Suprapubic skin (tissue), 4 donors: Measurements from ENCODE around the gene GHDC. TPM values are rescaled to one million over a fixed set of nuclear protein-coding genes. Genes with fewer than 3 reads are reported as not detected.

Experiments
- DNase-seq, 2 donors: peaks; one replicate each; pipeline ENCODE4 v3.0.0-alpha.2; 2019; ENCODE audit warnings: low spot score in 2 of 2
- H3K27ac ChIP-seq: fragments of 200-600 bp; sonication (generic); one replicate; pipeline ENCODE4 v1.5.1; 2019
- H3K27me3 ChIP-seq: fragments of 200-600 bp; sonication (generic); one replicate; pipeline ENCODE4 v1.5.1; 2019
- H3K36me3 ChIP-seq: fragments of 200-600 bp; sonication (generic); one replicate; pipeline ENCODE4 v1.5.1; 2019
- H3K4me1 ChIP-seq: fragments of 200-600 bp; sonication (generic); one replicate; pipeline ENCODE4 v1.5.1; 2019
- H3K4me3 ChIP-seq: fragments of 200-600 bp; sonication (generic); one replicate; pipeline ENCODE4 v1.5.1; 2019; ENCODE audit warnings: mild to moderate bottlenecking
- H3K9me3 ChIP-seq: fragments of 200-600 bp; sonication (generic); one replicate; pipeline ENCODE4 v1.5.1; 2019
- EP300 ChIP-seq: sonication (generic); formaldehyde crosslinking; IDR thresholded peaks from one replicate; pipeline ENCODE4 v1.6.1; 2017; ENCODE audit warnings: antibody characterized with exemption
- POLR2A ChIP-seq, 2 donors: fragments of 450-650 bp; IDR thresholded peaks; one replicate each; pipeline ENCODE4 v1.6.1; 2017; ENCODE audit warnings: antibody characterized with exemption in 2 of 2, mild to moderate bottlenecking in 2 of 2, moderate library complexity in 2 of 2
- POLR2AphosphoS5 ChIP-seq, 3 donors: sonication (generic); formaldehyde crosslinking; IDR thresholded peaks; one replicate each; pipeline ENCODE4 v1.6.1; 2017; ENCODE audit warnings: antibody characterized with exemption in 3 of 3
- whole genome bisulfite sequencing: methylation state at CpG from one replicate; pipeline ENCODE4 v1.1.5; 2018; 5-methylcytosine and 5-hydroxymethylcytosine counted together
- total RNA-seq, 4 donors: library from RNA; depleted of rRNA; stranded (reverse); fragments of >200 nt; gene quantifications; one replicate each; pipeline ENCODE4 v1.1.0, GENCODE V29; 2016
- TF ChIP-seq, protein P1 (sequence below), 2 donors: fragments of 200-600 bp in 1 of 2; fragments of 450-650 bp in 1 of 2; sonication (generic) in 1 of 2; IDR thresholded peaks; one replicate each; pipeline ENCODE4 v1.5.1; 2016 to 2019; ENCODE audit warnings: antibody characterized with exemption in 2 of 2, mild to moderate bottlenecking in 1 of 2, moderate library complexity in 1 of 2

The GHDC gene
- total RNA-seq, 4 donors from 2014 or later = 14.6 to 22.8 (median 18.7) TPM

DNA sequence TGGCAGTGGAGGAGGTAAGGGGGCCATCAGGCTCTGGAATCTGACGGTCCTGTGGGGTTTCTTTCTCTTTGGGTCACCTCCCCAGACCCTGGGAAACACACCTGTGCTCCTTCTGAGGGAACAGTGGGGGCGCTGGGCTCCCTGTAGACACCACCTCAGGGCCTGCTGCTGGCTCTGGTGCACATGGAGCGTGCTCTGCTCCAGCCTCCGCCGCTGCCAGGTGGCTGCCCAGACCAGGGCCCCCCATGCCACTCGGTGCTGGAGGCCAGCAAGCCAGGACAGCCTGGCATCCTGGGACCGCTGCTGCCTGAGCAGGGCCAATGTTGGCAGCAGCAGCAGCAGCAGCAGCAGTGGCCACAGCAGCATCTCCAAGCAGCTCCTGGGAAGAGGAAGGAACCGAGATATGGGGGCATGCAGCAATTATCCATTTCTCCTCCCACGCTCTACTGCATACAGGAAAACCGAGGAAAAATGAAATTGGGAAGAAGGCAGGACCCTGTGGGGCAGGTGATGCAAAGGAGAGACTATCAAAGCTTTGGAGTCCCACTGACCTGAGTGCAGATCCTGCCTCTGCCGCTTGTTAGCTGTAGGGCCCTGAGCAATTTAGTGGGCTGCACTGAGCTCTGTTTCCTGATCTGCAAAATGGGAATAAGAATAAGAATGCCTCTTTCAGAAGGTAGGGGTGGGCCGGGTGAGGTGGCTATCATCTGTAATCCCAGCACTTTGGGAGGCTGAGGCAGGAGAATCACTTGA, 902 bp downstream of the GHDC start:
- H3K4me1 ChIP-seq = peaks cover 16% of the 10 kb centered on the region
- no peak for TF ChIP-seq EP300
- TF ChIP-seq, protein P1, sequence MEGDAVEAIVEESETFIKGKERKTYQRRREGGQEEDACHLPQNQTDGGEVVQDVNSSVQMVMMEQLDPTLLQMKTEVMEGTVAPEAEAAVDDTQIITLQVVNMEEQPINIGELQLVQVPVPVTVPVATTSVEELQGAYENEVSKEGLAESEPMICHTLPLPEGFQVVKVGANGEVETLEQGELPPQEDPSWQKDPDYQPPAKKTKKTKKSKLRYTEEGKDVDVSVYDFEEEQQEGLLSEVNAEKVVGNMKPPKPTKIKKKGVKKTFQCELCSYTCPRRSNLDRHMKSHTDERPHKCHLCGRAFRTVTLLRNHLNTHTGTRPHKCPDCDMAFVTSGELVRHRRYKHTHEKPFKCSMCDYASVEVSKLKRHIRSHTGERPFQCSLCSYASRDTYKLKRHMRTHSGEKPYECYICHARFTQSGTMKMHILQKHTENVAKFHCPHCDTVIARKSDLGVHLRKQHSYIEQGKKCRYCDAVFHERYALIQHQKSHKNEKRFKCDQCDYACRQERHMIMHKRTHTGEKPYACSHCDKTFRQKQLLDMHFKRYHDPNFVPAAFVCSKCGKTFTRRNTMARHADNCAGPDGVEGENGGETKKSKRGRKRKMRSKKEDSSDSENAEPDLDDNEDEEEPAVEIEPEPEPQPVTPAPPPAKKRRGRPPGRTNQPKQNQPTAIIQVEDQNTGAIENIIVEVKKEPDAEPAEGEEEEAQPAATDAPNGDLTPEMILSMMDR (IDR thresholded peaks at IDR 0.05) = no peak
- TF ChIP-seq POLR2A (IDR thresholded peaks at IDR 0.05) = no peak
- no peak for TF ChIP-seq POLR2AphosphoS5 (IDR thresholded peaks at IDR 0.05)
- H3K4me3 ChIP-seq = peak overlapping the region; percentile 76
- 65% methylated on average over 6 of the region's 12 CpGs for WGBS
- no peaks in the 10 kb centered on the region for H3K36me3 ChIP-seq
- H3K27ac ChIP-seq = no peak overlapping the region
- H3K9me3 ChIP-seq = no peaks in the 10 kb centered on the region
- H3K27me3 ChIP-seq = no peaks in the 10 kb centered on the region
- DNase-seq = no peak

DNA sequence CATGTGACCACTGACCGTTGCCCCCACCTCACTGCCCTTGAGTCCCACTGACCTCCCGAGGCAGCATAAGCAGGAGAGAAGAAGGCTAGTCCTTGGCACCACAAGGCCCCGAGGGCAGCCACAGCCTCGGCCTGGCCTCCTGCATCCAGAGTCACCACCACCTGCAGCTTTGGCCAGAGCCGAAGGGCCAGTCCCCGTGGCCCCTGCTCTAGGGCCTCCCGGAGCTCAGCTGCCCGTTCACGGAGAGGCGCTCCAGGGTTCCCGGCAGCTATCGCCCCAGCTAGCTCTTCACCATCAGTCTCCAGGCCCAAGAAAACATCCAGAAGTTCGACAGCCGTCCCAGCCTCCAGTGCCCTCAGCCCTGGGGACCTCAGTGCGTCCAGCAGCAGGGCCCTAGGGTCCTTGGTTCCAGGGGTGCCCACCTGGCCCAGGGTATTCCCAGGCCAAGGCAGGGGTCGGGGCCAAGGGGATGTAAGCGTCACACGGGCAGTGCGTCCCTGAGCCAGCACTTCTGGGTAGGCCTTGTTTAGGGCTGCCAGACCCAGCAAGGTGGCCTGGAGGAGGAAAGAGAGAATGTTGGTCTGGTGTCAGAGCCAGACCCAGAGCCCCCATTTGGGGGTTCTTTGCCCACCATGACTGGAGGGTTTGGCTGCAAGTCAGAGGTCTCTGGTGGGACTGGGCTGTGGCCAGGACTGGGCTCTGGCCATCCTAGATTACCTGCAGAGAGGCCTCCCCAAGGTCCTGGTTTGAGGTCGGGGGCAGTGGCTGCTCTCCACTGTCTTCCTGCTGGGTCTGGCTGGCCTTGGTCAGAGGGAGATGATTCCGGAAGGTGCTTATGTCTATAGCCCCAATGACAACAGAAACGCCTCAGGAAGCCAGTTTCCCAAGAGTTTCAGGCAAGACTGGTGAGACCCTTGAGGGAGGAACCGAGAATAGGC, 1.8 kb downstream of the GHDC start:
- no peaks in the 10 kb centered on the region for H3K9me3 ChIP-seq
- peak in 1 of 2 donors; percentile 60 for DNase-seq
- no peak overlapping the region for H3K4me3 ChIP-seq
- H3K27ac ChIP-seq = no peak overlapping the region
- no peaks in the 10 kb centered on the region for H3K36me3 ChIP-seq
- H3K4me1 ChIP-seq = peaks cover 16% of the 10 kb centered on the region
- 87% methylated on average over 12 of the region's 23 CpGs for WGBS
- TF ChIP-seq EP300 = no peak
- TF ChIP-seq POLR2A (IDR thresholded peaks at IDR 0.05) = no peak
- TF ChIP-seq POLR2AphosphoS5 (IDR thresholded peaks at IDR 0.05) = no peak
- TF ChIP-seq, protein P1 (IDR thresholded peaks at IDR 0.05) = no peak
- no peaks in the 10 kb centered on the region for H3K27me3 ChIP-seq

DNA sequence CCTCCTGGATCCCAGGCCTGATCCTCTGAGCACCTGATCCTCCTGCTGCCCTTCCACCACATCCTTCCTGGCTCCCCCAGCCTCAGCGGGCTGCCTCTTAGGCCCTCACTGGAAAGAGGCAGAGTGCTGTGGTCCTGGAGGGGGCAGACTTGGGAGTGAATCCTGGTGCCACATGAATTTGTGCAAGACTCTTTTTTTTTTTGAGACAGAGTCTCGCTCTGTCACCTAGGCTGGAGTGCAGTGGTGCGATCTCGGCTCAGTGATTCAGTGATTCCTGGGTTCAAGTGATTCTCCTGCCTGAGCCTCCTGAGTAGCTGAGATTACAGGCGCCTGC, 3.1 kb downstream of the GHDC start:
- Histone ChIP-seq H3K27me3 (no peaks in the 10 kb centered on the region), H3K27ac (no peak overlapping the region), H3K4me3 (no peak overlapping the region), H3K9me3 (no peaks in the 10 kb centered on the region), H3K4me1 (peaks cover 16% of the 10 kb centered on the region), H3K36me3 (no peaks in the 10 kb centered on the region)
- TF ChIP-seq EP300 (no peak), POLR2A (IDR thresholded peaks at IDR 0.05) (no peak), POLR2AphosphoS5 (IDR thresholded peaks at IDR 0.05) (no peak)
- TF ChIP-seq, protein P1 (IDR thresholded peaks at IDR 0.05) = no peak
- no peak for DNase-seq
- 99% methylated on average over 5 of the region's 5 CpGs for WGBS

DNA sequence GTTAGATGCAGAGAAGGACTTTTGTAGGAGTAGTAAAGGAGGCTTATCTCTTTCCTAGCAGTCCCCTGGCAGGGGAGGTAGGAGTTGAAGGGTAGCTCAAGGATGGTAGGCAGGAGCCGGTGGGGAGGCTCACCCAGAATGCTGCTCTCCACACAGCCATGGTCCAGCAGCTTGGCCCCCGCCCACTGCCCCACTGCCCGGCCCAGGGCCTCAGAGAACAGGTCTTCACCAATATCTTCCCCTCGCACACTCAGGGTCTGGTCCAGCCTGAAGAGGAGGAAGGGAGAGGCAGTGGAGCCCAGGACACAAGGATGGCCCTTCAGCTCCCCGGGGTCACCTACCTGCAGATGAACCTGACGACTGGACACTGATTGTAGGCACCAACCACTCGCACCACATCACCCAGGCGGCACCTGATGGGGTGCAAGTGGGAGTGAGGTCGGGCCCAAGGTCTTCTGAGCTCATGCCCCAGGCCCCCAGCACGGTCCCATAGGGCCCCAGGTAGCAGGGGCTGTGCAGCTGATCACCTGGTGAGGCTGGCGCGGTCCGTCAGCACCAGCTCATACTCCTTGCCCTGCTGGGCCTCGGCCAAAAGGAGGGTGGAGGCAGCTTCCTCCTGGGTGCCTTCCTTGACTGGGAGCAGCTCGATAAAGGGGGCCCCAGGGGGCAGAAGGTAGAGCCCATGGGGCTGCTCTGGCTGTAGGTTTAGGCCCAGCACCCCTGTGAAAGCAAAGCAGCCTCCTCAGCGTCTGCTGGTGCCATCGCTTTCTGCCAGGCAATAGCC, 3.6 kb downstream of the GHDC start:
- DNase-seq = no peak
- TF ChIP-seq EP300 = no peak
- TF ChIP-seq POLR2AphosphoS5 (IDR thresholded peaks at IDR 0.05) = no peak
- TF ChIP-seq, protein P1 (IDR thresholded peaks at IDR 0.05) = no peak
- TF ChIP-seq POLR2A (IDR thresholded peaks at IDR 0.05) = no peak
- Histone ChIP-seq H3K4me1 (peaks cover 16% of the 10 kb centered on the region), H3K27ac (no peak overlapping the region), H3K36me3 (no peaks in the 10 kb centered on the region), H3K27me3 (peaks cover 3% of the 10 kb centered on the region), H3K4me3 (no peak overlapping the region), H3K9me3 (no peaks in the 10 kb centered on the region)
- 77% methylated on average over 6 of the region's 17 CpGs for WGBS
